Measurements from ENCODE around the gene DPP3.

The DPP3 gene

GRCh38 chr11:66549696-66550095 lies 69.5 kb downstream of the DPP3 start:
- Histone ChIP-seq H3K9me2 (replicated peaks; ENCODE audit: insufficient read depth, low read length) (no peaks in the 10 kb centered on the region), H3F3A (ENCODE audit: insufficient read depth, low read length) (peaks cover 3% of the 10 kb centered on the region; the same call in 1 of the 2 replicates), H3K4me3 (ENCODE audit: low read length) (no peak overlapping the region), H3K27ac (ENCODE audit: low read length) (no peak overlapping the region), H3K4me2 (ENCODE audit: low read depth, low read length) (no peak overlapping the region), H4K20me1 (ENCODE audit: insufficient read depth, low read length) (no peaks in the 10 kb centered on the region), H2AFZ (ENCODE audit: low read length) (no peak overlapping the region), H3K79me2 (ENCODE audit: low read length) (peaks cover 5% of the 10 kb centered on the region; the same call in 1 of the 2 replicates), H3K9ac (ENCODE audit: low read length) (no peak overlapping the region), H3K4me1 (ENCODE audit: low read length) (peaks cover 7% of the 10 kb centered on the region; the same call in 1 of the 2 replicates), H3K36me3 (replicated peaks; ENCODE audit: insufficient read depth, low read length) (no peaks in the 10 kb centered on the region), H3K27me3 (replicated peaks; ENCODE audit: insufficient read depth, low read length) (peaks cover 60% of the 10 kb centered on the region), H3K9me3 (replicated peaks; ENCODE audit: insufficient read depth, low read length) (no peaks in the 10 kb centered on the region)
- DNase-seq = no peak
- no peak for TF ChIP-seq EZH2phosphoT487 (IDR thresholded peaks at IDR 0.05; ENCODE audit: low read length)
- TF ChIP-seq EZH2 (optimal IDR thresholded peaks at IDR 0.05; ENCODE audit: low read depth, low read length) = no peak
- TF ChIP-seq, protein P1, sequence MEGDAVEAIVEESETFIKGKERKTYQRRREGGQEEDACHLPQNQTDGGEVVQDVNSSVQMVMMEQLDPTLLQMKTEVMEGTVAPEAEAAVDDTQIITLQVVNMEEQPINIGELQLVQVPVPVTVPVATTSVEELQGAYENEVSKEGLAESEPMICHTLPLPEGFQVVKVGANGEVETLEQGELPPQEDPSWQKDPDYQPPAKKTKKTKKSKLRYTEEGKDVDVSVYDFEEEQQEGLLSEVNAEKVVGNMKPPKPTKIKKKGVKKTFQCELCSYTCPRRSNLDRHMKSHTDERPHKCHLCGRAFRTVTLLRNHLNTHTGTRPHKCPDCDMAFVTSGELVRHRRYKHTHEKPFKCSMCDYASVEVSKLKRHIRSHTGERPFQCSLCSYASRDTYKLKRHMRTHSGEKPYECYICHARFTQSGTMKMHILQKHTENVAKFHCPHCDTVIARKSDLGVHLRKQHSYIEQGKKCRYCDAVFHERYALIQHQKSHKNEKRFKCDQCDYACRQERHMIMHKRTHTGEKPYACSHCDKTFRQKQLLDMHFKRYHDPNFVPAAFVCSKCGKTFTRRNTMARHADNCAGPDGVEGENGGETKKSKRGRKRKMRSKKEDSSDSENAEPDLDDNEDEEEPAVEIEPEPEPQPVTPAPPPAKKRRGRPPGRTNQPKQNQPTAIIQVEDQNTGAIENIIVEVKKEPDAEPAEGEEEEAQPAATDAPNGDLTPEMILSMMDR (IDR thresholded peaks at IDR 0.05; ENCODE audit: low read length) = no peak

DNA sequence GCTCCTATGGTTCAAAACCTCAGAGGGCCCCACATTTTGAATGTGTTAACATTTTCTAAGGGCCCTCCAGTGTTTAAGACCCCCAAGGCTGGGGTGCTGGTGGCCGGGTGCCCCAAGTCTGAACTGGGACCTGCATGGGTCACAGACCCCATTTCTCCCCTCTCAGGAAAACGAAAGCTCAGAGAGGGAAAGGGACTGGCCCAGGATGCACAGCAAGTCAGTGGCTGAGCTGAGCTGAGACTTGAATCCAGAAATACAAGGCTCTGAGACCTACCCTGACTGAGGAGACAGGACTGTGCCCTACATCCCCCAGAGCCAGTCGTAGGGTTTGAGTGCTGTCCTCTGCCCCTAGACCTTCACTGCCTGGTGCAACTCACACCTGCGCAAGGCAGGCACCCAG lies 70.7 kb downstream of the DPP3 start:
- Histone ChIP-seq H3K9ac (ENCODE audit: low read length) (no peak overlapping the region), H3K27ac (ENCODE audit: low read length) (no peak overlapping the region), H4K20me1 (ENCODE audit: insufficient read depth, low read length) (no peaks in the 10 kb centered on the region), H3K9me2 (replicated peaks; ENCODE audit: insufficient read depth, low read length) (no peaks in the 10 kb centered on the region), H3K79me2 (ENCODE audit: low read length) (no peaks in the 10 kb centered on the region), H3F3A (ENCODE audit: insufficient read depth, low read length) (peaks cover 3% of the 10 kb centered on the region; the same call in 1 of the 2 replicates), H3K4me3 (ENCODE audit: low read length) (no peak overlapping the region), H3K9me3 (replicated peaks; ENCODE audit: insufficient read depth, low read length) (no peaks in the 10 kb centered on the region), H3K4me1 (ENCODE audit: low read length) (0 out of 2 replicates have a peak, but pooled peaks cover 5% of the 10 kb centered on the region), H3K27me3 (replicated peaks; ENCODE audit: insufficient read depth, low read length) (peaks cover 72% of the 10 kb centered on the region), H3K36me3 (replicated peaks; ENCODE audit: insufficient read depth, low read length) (no peaks in the 10 kb centered on the region), H2AFZ (ENCODE audit: low read length) (no peak overlapping the region), H3K4me2 (ENCODE audit: low read depth, low read length) (no peak overlapping the region)
- no peak for TF ChIP-seq EZH2 (optimal IDR thresholded peaks at IDR 0.05; ENCODE audit: low read depth, low read length)
- TF ChIP-seq, protein P1 (IDR thresholded peaks at IDR 0.05; ENCODE audit: low read length) = no peak
- TF ChIP-seq EZH2phosphoT487 (IDR thresholded peaks at IDR 0.05; ENCODE audit: low read length) = no peak
- DNase-seq = no peak

- H3F3A ChIP-seq (ENCODE audit: insufficient read depth, low read length) = no peaks in the 10 kb centered on the region
- H3K4me2 ChIP-seq (ENCODE audit: low read depth, low read length) = no peak overlapping the region
- DNase-seq = no peak
- no peaks in the 10 kb centered on the region for H3K9me2 ChIP-seq (replicated peaks; ENCODE audit: insufficient read depth, low read length)
- peaks cover 72% of the 10 kb centered on the region for H3K27me3 ChIP-seq (replicated peaks; ENCODE audit: insufficient read depth, low read length)
- H3K79me2 ChIP-seq (ENCODE audit: low read length) = no peaks in the 10 kb centered on the region
- H3K27ac ChIP-seq (ENCODE audit: low read length) = no peak overlapping the region
- H2AFZ ChIP-seq (ENCODE audit: low read length) = no peak overlapping the region
- no peak overlapping the region for H3K4me3 ChIP-seq (ENCODE audit: low read length)
- no peaks in the 10 kb centered on the region for H3K36me3 ChIP-seq (replicated peaks; ENCODE audit: insufficient read depth, low read length)
- H3K9ac ChIP-seq (ENCODE audit: low read length) = no peak overlapping the region
- H4K20me1 ChIP-seq (ENCODE audit: insufficient read depth, low read length) = no peaks in the 10 kb centered on the region
- H3K9me3 ChIP-seq (replicated peaks; ENCODE audit: insufficient read depth, low read length) = no peaks in the 10 kb centered on the region
- TF ChIP-seq, protein P1 (IDR thresholded peaks at IDR 0.05; ENCODE audit: low read length) = no peak
- TF ChIP-seq EZH2 (optimal IDR thresholded peaks at IDR 0.05; ENCODE audit: low read depth, low read length) (no peak), EZH2phosphoT487 (IDR thresholded peaks at IDR 0.05; ENCODE audit: low read length) (no peak)
- no peaks in the 10 kb centered on the region for H3K4me1 ChIP-seq (ENCODE audit: low read length)
Measured at GRCh38 chr11:66554602-66555001, 74.4 kb downstream of the DPP3 start.
